K562 (cell line): ENCODE results near the gene MNDA. TPM values are rescaled to one million over a fixed set of nuclear protein-coding genes. Genes with fewer than 3 reads are reported as not detected.

Source experiments
- CBFA2T3 ChIP-seq: fragments of 450-650 bp; IDR thresholded peaks from 2 replicates; pipeline ENCODE4 v1.6.1; 2017
- CHD4 ChIP-seq: fragments of 200-600 bp; sonication (generic); IDR thresholded peaks from 3 replicates; pipeline ENCODE4 v1.6.1; 2012; ENCODE audit warnings: low read depth, mild to moderate bottlenecking, mixed read lengths, low read length, inconsistent platforms; ENCODE audit not compliant: insufficient read depth, insufficient replicate concordance, poor library complexity, severe bottlenecking
- DPF2 ChIP-seq: fragments of 450-650 bp; IDR thresholded peaks from 2 replicates; pipeline ENCODE4 v1.6.1; 2016
- PBX2 ChIP-seq, 2 experiments: IDR thresholded peaks in 1 of 2; conservative IDR thresholded peaks in 1 of 2; 2 replicates each; pipeline ENCODE4 v1.6.1; 2016; ENCODE audit warnings: low read depth in 2 of 2, mild to moderate bottlenecking in 1 of 2, missing compliant biosample characterization in 1 of 2, missing genetic modification characterization in 1 of 2, moderate library complexity in 1 of 2
- RFX1 ChIP-seq: fragments of 450-650 bp; IDR thresholded peaks from 2 replicates; pipeline ENCODE4 v1.6.1; 2016; ENCODE audit warnings: mild to moderate bottlenecking, moderate library complexity
- SP2 ChIP-seq: IDR thresholded peaks from 2 replicates; pipeline ENCODE4 v1.6.1; 2011; ENCODE audit warnings: mild to moderate bottlenecking, low read depth, low read length, moderate library complexity; ENCODE audit not compliant: poor library complexity, severe bottlenecking; ENCODE audit errors: extremely low read depth
- ZFP1 ChIP-seq: fragments of 450-650 bp; formaldehyde crosslinking; IDR thresholded peaks from 2 replicates; pipeline ENCODE4 v1.4.0; 2020; ENCODE audit warnings: mild to moderate bottlenecking, mixed read lengths
- polyA plus RNA-seq, 8 experiments: library from polyadenylated mRNA; depleted of rRNA in 4 of 8; stranded (reverse) in 5 of 8; unstranded in 3 of 8; fragments of >200 nt; fragmentation: Nextera tagmentation in 2 of 8; fragmentation: Illumina TruSeq in 1 of 8; extraction: Ambion mirVana in 2 of 8; extraction: Trizol in 1 of 8; gene quantifications; 2 replicates each; pipeline versions ENCODE4 v1.2.1 to v1.2.3, GENCODE V29; 2011 to 2014; ENCODE audit warnings: inconsistent platforms in 1 of 8, missing spikeins in 1 of 8
- total RNA-seq, 7 experiments: library from RNA; depleted of rRNA in 6 of 7; stranded (reverse); fragments of >200 nt in 6 of 7; fragmentation: Illumina TruSeq in 2 of 7; extraction: Trizol in 2 of 7; gene quantifications; 2 replicates each; pipeline versions ENCODE4 v1.2.1 to v1.2.3, GENCODE V29; 2011 to 2021; ENCODE audit warnings: low replicate concordance in 1 of 7
- TF ChIP-seq, protein P1 (sequence below), 2 experiments: fragments of 450-650 bp; IDR thresholded peaks; 2 replicates each; pipeline ENCODE4 v1.6.1; 2016; ENCODE audit warnings: mild to moderate bottlenecking in 2 of 2, borderline replicate concordance in 1 of 2, low read depth in 1 of 2, moderate library complexity in 1 of 2
- TF ChIP-seq, protein P2 (sequence below): sonication (generic); formaldehyde crosslinking; IDR thresholded peaks from 2 replicates; pipeline ENCODE4 v1.8.0; 2022; ENCODE audit warnings: mild to moderate bottlenecking, missing genetic modification reagents

Gene MNDA
- total and polyA plus RNA-seq, 9 of the 15 experiments (the other 6 are each of a cell fraction or from before 2014, with no cell fraction given): 0.08 to 0.14 (median 0.09) TPM; not detected in 6

DNA sequence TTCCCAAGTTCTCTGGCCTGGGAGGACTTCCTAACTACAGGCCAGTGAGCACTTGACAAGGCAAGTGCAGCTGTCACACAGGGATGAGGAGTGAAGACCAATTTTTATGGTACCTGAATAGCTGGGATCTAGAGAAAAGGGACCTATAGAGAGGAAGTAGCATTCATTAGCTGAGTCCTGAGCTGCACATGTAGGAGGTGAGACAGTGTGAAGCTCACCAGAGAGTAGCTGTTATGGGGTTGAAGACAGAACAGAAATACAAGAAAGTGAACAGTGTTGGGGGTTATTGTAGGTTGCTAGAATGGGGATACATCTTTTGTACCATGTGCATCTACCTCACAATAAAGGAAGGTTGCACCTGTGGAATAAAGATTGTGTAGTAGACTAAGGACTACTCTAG lies 62.5 kb downstream of the MNDA start (continued):
- TF ChIP-seq, protein P1, sequence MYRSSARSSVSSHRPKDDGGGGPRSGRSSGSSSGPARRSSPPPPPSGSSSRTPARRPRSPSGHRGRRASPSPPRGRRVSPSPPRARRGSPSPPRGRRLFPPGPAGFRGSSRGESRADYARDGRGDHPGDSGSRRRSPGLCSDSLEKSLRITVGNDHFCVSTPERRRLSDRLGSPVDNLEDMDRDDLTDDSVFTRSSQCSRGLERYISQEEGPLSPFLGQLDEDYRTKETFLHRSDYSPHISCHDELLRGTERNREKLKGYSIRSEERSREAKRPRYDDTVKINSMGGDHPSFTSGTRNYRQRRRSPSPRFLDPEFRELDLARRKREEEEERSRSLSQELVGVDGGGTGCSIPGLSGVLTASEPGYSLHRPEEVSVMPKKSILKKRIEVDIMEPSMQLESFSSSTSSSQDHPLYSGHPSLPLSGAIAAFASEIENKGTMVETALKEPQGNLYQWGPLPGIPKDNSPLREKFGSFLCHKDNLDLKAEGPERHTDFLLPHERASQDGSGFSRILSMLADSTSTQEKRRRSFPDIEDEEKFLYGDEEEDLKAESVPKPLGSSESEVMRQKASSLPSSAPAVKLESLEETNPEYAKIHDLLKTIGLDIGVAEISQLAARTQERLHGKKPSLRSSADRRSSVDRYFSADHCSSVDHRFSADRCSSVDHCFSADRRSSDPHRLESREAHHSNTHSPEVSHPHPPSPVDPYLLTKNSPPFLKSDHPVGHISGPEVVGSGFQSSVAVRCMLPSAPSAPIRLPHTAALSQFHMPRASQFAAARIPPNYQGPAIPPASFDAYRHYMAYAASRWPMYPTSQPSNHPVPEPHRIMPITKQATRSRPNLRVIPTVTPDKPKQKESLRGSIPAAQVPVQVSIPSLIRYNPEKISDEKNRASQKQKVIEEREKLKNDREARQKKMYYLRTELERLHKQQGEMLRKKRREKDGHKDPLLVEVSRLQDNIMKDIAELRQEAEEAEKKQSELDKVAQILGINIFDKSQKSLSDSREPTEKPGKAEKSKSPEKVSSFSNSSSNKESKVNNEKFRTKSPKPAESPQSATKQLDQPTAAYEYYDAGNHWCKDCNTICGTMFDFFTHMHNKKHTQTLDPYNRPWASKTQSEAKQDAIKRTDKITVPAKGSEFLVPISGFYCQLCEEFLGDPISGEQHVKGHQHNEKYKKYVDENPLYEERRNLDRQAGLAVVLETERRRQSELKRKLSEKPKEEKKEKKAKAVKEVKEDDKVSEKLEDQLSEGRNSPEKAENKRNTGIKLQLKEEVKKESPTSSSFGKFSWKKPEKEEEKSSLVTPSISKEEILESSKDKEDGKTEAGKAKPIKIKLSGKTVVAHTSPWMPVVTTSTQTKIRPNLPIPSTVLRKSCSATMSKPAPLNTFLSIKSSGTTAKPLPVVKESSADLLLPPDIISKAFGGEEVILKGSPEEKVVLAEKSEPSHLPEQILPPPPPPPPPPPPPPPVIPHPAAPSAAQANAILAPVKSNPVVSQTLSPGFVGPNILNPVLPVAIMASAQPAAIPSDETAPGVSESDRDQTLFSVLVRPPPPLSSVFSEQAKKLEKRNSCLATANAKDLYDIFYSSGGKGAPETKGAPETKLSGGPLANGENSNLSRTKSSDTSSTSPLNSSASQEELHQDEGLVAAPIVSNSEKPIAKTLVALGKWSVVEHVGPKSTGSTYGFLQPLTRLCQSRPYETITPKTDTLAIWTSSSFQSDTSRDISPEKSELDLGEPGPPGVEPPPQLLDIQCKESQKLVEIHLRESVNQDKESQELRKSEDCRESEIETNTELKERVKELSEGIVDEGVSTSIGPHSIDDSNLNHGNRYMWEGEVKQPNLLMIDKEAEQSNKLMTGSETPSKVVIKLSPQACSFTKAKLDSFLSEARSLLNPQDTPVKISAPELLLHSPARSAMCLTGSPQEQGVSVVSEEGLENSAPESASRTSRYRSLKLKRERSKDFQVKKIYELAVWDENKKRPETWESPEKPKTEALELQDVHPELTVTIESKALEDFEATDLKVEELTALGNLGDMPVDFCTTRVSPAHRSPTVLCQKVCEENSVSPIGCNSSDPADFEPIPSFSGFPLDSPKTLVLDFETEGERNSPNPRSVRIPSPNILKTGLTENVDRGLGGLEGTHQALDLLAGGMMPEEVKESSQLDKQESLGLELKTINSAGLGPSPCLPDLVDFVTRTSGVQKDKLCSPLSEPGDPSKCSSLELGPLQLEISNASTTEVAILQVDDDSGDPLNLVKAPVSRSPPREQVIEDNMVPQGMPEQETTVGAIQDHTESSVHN (IDR thresholded peaks at IDR 0.05; ENCODE audit: borderline replicate concordance in 1 of 2, low read depth in 1 of 2): no peak
- TF ChIP-seq CBFA2T3 (no peak), PBX2 (CRISPR knock-in tag; IDR thresholded peaks at IDR 0.05; ENCODE audit: low read depth) (no peak), PBX2 (tag; conservative IDR thresholded peaks at IDR 0.05; ENCODE audit: low read depth) (no peak), SP2 (no peak), RFX1 (no peak), ZFP1 (CRISPR knock-in tag) (no peak), DPF2 (no peak), CHD4 (no peak)
- TF ChIP-seq, protein P2, sequence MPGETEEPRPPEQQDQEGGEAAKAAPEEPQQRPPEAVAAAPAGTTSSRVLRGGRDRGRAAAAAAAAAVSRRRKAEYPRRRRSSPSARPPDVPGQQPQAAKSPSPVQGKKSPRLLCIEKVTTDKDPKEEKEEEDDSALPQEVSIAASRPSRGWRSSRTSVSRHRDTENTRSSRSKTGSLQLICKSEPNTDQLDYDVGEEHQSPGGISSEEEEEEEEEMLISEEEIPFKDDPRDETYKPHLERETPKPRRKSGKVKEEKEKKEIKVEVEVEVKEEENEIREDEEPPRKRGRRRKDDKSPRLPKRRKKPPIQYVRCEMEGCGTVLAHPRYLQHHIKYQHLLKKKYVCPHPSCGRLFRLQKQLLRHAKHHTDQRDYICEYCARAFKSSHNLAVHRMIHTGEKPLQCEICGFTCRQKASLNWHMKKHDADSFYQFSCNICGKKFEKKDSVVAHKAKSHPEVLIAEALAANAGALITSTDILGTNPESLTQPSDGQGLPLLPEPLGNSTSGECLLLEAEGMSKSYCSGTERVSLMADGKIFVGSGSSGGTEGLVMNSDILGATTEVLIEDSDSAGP (CRISPR knock-in tag): no peak
